ENCODE data around the gene MCMBP.

The MCMBP gene

DNA sequence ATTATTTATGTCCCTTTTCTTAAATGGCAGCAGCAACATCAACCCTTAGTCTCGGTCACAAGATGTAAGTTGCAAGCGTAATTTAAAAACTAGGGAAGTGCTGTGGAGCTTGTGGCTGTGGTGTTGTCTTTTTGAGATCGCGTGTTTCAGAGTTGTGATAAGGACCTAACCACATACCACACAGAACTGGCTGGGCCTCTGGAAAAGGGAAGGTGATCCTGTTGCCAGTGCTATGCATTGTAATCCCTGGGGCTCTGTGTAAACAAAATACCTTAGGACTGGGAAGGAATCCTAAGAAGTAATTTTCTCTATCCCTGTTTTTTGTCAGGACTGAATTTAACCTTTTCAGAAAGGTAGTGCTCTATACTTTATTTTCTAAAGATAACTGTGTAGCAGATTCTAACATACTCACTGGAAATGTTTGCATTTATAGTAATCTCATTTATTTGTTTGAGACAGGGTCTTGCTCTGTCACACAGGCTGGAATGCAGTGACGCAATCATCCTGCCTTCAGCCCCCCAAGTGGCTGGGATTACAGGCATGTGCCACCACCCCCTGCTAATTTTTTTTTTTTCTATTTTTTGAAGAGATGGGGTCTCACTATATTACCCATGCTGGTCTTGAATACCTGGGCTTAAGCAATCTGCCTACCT, 86.4 kb downstream of the MCMBP start:
- no peak for DNase-seq (ENCODE audit: low read depth in 2 of 2)

GRCh38 chr10:119784340-119785067, 88.1 kb downstream of the MCMBP start:
- no peak for DNase-seq (ENCODE audit: low read depth in 2 of 2)

GRCh38 chr10:119783665-119784027, 89.0 kb downstream of the MCMBP start:
- DNase-seq (ENCODE audit: low read depth in 2 of 2): no peak

- no peak for DNase-seq (ENCODE audit: low read depth in 2 of 2)
Observed at GRCh38 chr10:119782981-119783664, 89.5 kb downstream of the MCMBP start.

- no peak for DNase-seq (ENCODE audit: low read depth in 2 of 2)
Observed at GRCh38 chr10:119781498-119781897, 91.1 kb downstream of the MCMBP start.

DNA sequence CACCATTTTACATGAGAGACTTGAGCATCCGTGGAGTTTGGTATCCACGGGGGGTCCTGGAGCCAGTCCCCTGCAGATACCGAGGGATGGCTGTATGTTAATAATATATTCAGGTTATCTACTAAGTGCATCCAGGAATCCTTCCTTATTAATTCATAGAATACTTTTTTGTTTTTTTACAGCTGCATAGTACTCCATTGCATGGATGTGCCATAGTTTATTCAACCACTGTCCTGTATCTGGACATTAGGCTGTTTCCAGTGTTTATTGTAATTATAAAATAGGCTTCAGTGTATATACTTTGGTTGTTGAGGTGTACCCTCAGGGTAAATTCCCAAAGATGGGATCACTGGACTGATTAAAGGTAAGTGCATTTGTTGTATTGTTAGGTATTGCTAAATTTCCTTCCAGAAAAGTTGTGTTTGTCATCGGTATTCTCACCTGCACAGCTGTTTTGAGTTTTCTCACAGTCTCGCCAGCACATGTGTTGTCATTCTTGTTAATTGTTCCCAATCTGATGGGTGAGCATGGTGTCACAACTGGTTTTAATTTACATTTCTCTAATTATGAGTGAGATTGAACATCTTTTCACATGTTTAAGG, 91.7 kb downstream of the MCMBP start:
- DNase-seq (ENCODE audit: low read depth in 2 of 2): no peak

Data from stimulated activated CD4-positive, alpha-beta T cell treated with anti-CD3 and anti-CD28 coated beads, Interleukin-1b, Interleukin-23, amount 100 ng/mL, for 1 hour (primary cell).